ENCODE data around the gene GNS.

Gene GNS

DNA sequence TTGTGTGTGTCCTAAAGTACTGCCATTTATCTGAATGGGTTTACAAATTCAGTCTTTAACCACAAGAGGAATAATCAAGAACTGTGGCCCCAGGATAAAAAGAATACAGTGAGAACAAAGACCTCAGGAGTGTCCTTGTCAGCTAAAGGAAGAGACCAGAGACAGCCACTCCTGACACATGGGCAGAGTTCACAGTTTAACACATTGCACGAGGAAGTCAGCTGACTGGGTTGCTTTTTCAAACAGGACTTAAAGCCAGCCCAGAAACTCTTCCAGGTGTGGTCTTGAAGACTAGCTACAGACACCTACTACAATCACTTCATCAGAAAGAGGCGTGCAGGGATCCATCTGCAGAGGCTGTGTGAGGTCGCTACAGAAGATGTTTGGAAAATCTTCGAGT, 42.8 kb downstream of the GNS start:
- in situ Hi-C loops (cut with MboI; ENCODE audit: low pct_unique_long_range_greater_than_20kb, low sequenced_read_pairs, unreplicated experiment) = no loop called here
- TF ChIP-seq, protein P1, sequence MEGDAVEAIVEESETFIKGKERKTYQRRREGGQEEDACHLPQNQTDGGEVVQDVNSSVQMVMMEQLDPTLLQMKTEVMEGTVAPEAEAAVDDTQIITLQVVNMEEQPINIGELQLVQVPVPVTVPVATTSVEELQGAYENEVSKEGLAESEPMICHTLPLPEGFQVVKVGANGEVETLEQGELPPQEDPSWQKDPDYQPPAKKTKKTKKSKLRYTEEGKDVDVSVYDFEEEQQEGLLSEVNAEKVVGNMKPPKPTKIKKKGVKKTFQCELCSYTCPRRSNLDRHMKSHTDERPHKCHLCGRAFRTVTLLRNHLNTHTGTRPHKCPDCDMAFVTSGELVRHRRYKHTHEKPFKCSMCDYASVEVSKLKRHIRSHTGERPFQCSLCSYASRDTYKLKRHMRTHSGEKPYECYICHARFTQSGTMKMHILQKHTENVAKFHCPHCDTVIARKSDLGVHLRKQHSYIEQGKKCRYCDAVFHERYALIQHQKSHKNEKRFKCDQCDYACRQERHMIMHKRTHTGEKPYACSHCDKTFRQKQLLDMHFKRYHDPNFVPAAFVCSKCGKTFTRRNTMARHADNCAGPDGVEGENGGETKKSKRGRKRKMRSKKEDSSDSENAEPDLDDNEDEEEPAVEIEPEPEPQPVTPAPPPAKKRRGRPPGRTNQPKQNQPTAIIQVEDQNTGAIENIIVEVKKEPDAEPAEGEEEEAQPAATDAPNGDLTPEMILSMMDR (IDR thresholded peaks at IDR 0.05; ENCODE audit: extremely low read depth, insufficient read depth, missing control alignments) = no peak
- no peak for DNase-seq (ENCODE audit: low spot score)

DNA sequence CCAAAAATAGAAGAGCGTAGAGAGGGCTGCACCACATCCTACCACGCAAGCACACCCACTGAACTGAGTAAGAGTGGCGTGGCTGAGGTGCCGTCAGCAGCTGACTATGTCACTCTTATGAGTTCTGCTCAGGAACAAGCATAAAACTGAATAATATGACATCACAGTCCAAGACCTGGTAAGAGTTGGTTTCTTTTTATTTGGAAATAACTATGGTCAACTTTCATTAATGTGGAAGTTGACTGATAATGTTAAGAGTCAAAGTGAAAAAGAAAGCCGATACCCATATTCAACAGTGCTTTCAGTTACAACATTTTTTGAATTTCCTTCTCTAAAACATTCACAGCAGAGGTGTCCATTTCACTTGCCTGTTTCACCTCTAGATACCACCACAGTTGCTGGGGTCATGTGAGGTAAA, 44.6 kb downstream of the GNS start:
- DNase-seq (ENCODE audit: low spot score) = peak; percentile 30
- TF ChIP-seq, protein P1 (IDR thresholded peaks at IDR 0.05; ENCODE audit: extremely low read depth, insufficient read depth, missing control alignments) = no peak
- in situ Hi-C loops (cut with MboI; ENCODE audit: low pct_unique_long_range_greater_than_20kb, low sequenced_read_pairs, unreplicated experiment) = no loop called here

DNA sequence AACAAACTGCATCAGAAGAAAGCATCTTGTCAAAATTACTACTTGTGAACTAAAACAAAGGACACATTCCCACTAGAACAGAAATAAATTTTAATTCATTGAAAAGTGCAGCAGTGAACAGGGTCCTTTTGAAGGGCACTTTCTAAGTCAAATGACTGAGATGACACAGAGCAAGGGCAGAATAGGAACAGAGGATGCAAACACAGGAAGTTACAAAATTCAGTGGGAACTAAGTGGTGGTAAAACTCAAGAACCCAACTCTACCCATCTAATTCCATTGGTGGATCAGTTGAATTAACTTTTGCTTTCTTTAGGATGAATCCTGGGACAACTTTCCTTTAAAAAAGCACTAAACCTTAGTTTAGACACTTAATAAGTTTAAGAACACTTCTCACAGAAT, 45.8 kb downstream of the GNS start:
- in situ Hi-C loops (cut with MboI; ENCODE audit: low pct_unique_long_range_greater_than_20kb, low sequenced_read_pairs, unreplicated experiment) = no loop called here
- DNase-seq (ENCODE audit: low spot score) = no peak
- TF ChIP-seq, protein P1 (IDR thresholded peaks at IDR 0.05; ENCODE audit: extremely low read depth, insufficient read depth, missing control alignments) = no peak

DNA sequence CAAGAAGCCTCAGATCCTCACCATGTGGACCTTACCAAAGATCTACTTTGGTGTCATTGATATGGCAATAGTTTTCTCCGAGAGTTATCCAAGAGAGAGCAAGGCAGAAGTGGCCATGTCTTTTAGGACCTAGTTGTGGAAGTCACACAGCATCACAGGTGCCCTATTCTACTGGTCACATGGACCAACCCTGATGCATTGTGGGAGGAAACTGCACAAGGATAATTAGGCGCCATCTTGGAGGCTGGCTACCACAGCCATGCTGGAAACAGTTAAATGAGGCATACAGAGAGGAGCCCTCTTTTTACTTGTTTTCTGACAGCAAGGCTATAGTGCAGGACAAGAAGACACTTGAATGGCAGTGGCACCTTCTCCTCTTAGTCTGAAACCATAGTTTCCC, 49.8 kb downstream of the GNS start:
- in situ Hi-C loops (cut with MboI; ENCODE audit: low pct_unique_long_range_greater_than_20kb, low sequenced_read_pairs, unreplicated experiment) = no loop called here
- no peak for DNase-seq (ENCODE audit: low spot score)
- TF ChIP-seq, protein P1 (IDR thresholded peaks at IDR 0.05; ENCODE audit: extremely low read depth, insufficient read depth, missing control alignments) = no peak

DNA sequence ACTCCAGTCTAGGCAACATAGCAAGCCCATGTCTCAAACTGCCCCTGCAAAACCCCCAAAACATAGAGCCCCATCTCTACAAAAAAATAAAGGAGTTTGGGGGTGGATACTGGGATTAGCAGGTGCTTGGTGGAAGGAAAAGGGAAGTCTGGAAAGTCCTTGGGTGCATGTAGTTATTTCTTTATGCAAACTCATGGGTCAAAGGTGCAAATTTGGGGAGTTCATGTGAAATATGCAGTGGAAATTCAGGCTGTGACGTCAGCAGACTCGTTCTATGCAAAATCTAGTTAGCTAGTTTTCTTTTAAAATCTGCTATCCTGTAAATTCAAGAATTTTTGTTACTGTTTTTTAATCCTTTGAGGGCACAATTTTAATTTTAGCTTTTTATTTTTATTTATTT, 51.3 kb downstream of the GNS start:
- TF ChIP-seq, protein P1 (IDR thresholded peaks at IDR 0.05; ENCODE audit: extremely low read depth, insufficient read depth, missing control alignments) = no peak
- in situ Hi-C loops (cut with MboI; ENCODE audit: low pct_unique_long_range_greater_than_20kb, low sequenced_read_pairs, unreplicated experiment) = no loop called here
- no peak for DNase-seq (ENCODE audit: low spot score)

DNA sequence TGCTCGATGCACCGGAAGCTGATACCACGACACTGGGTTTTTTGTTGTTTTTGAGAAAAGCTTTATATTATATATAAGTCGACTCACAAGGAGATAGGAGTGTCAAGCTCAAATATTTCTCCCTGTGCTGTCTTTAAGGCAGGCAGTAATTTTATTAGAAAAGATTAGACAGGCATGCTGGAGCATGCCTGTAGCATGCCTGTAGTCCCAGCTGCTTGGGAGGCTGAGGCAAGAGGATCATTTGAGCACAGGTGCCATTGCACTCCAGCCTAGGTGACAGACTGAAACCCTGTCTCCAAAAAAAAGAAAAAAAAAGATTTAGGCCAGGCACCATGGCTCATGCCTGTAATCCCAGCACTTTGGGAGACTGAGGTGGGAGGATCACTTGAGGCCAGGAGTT, 51.8 kb downstream of the GNS start:
- TF ChIP-seq, protein P1 (IDR thresholded peaks at IDR 0.05; ENCODE audit: extremely low read depth, insufficient read depth, missing control alignments) = no peak
- in situ Hi-C loops (cut with MboI; ENCODE audit: low pct_unique_long_range_greater_than_20kb, low sequenced_read_pairs, unreplicated experiment) = no loop called here

DNA sequence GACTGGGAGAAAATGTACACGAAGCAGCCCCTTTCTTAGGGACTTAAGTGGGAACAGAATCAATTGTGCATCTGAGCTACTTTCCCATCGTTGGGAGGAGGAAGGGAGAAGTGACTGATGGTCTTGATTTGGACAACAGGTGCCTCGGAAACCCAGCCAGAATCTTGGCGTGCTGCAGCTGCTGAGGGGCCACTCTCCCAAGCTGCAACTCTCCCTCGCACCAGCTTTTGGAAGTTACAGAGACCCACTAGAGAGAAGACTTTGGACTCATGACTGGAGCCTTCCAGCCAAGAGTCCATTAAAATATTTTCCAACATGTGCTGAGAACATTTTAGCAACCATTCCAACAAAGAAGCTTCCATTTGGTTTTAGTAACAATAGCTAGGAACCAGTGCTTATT, 52.3 kb downstream of the GNS start:
- in situ Hi-C loops (cut with MboI; ENCODE audit: low pct_unique_long_range_greater_than_20kb, low sequenced_read_pairs, unreplicated experiment) = no loop called here
- TF ChIP-seq, protein P1 (IDR thresholded peaks at IDR 0.05; ENCODE audit: extremely low read depth, insufficient read depth, missing control alignments) = no peak
- DNase-seq (ENCODE audit: low spot score) = no peak

More for the DNA sequence above, 51.8 kb downstream of the GNS start:
- no peak for DNase-seq (ENCODE audit: low spot score)

Data from GM13977 (cell line).